Pancreas (tissue), 10 donors: ENCODE data around the gene SETD7. TPM values are rescaled to one million over a fixed set of nuclear protein-coding genes. Genes with fewer than 3 reads are reported as not detected.

Source experiments
- ATAC-seq, 4 donors: fragments of 200-7000 bp; cut with Tn5 transposase; one replicate each; pipeline versions ENCODE4 v1.8.0 to v1.9.1; 2020; ENCODE audit warnings: mild to moderate bottlenecking in 4 of 4, moderate library complexity in 4 of 4
- DNase-seq, 6 donors: peaks; one replicate each; pipeline ENCODE4 v3.0.0-alpha.2; 2020
- FAIRE-seq: peaks from 2 replicates; lab custom pipeline; 2012; peaks lifted over from hg19 to GRCh38; lab: Jason Lieb, UNC
- H3K27ac ChIP-seq, 4 donors: fragments of 200-600 bp; sonication (generic); 1 replicate in 3 of 4; 2 replicates in 1 of 4; pipeline versions ENCODE4 v1.5.0 to v1.8.0; 2020
- H3K27me3 ChIP-seq, 4 donors: fragments of 200-600 bp; one replicate each; pipeline ENCODE4 v1.8.0; 2021
- H3K36me3 ChIP-seq, 3 donors: fragments of 200-600 bp; sonication (generic) in 1 of 3; one replicate each; pipeline versions ENCODE4 v1.5.0 to v1.8.0; 2020 to 2021
- H3K4me1 ChIP-seq, 3 donors: fragments of 200-600 bp; one replicate each; pipeline ENCODE4 v1.8.0; 2021
- H3K4me3 ChIP-seq, 4 donors: fragments of 200-600 bp; sonication (generic) in 2 of 4; one replicate each; pipeline versions ENCODE4 v1.5.0 to v1.8.0; 2020 to 2021
- H3K9me3 ChIP-seq, 4 donors: fragments of 200-600 bp; one replicate each; pipeline ENCODE4 v1.8.0; 2021
- WGBS, 2 donors: extraction: QIAGEN DNeasy Blood & Tissue Kit; methylation state at CpG; one replicate each; pipeline ENCODE4 v1.1.7; 2013; 5-methylcytosine and 5-hydroxymethylcytosine counted together
- intact Hi-C, 3 donors: fragments of 100-400 bp; cut with DNase I; formaldehyde crosslinking; loops; one replicate each; pipeline versions ENCODE4 v1.11.1 to v1.14.2; 2022
- polyA plus RNA-seq, 2 donors: library from polyadenylated mRNA; stranded (reverse); fragments of 200-250 nt; gene quantifications; one replicate each; pipeline ENCODE4 v1.2.3, GENCODE V29; 2013
- total RNA-seq, 6 donors: library from RNA; stranded (reverse); fragmentation: NEBNext Ultra II Directional in 4 of 6; extraction: Animal tissue kit (Norgen Biotek cat#: 25700) in 4 of 6; gene quantifications; one replicate each; pipeline versions ENCODE4 v1.2.1 to v1.2.4, GENCODE V29; 2021 to 2023
- TF ChIP-seq, protein P1 (sequence below), 4 donors: fragments of 200-600 bp; sonication (generic) in 3 of 4; IDR thresholded peaks; one replicate each; pipeline versions ENCODE4 v1.5.0 to v1.8.0; 2021; ENCODE audit warnings: antibody characterized with exemption in 4 of 4
- donor health status: healthy with polysubstance abuse.
- donor health status: DM: no; HTN: no; CAD: no; lungs with moderate emphysema.
- donor health status: DM: no; HTN: no; CAD: no.
- donor health status: control.
- donor health status: control.
- donor health status: Bipolar disorder and iron deficiency.
- donor health status: DM: yes; HTN: yes; CAD: no.
- donor health status: DM: no; HTN: no; CAD: no.
- donor health status: DM: no; HTN: no; CAD: no.
- donor health status: DM: yes; HTN: yes; CAD: no.

Gene SETD7
- total and polyA plus RNA-seq, 8 donors, result 7.1 to 25.1 (median 15.8) TPM

DNA sequence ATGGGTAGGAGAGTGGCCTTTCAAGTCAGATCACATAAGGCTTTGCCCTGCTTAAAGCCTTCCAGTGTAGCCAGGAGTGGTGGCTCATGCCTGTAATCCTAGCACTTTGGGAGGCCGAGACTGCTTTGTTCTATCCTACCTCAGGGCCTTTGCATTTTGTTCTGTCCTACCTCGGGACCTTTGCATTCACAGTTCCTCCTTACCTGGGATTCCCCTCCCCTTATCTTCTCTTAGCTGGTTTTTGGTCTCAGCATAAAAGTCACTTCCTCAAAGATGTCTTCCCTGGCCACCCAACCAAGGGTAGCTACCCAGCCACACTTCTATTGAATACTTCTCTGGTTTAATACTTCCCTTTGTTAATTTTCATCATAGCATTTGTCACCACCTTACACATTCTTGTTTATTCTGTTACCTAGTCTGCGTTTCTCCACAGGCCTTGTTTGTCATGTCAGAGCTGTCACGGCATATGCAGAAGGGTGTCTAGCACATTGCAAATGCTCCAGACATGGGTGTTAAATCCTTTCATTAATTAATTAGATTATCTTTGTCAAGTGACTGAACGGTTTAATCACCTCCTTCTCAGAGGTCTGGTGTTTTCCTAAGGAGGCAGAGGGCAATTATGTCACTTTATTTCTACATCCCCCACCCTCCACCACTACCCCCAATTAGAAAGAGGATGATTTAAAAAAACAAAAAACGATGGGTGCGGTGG is 11.3 kb upstream of the SETD7 start:
- Histone ChIP-seq H3K9me3 (no peaks in the 10 kb centered on the region), H3K4me1 (no peaks in the 10 kb centered on the region), H3K27me3 (no peaks in the 10 kb centered on the region), H3K27ac (no peak overlapping the region), H3K4me3 (no peak overlapping the region), H3K36me3 (no peaks in the 10 kb centered on the region)
- TF ChIP-seq, protein P1, sequence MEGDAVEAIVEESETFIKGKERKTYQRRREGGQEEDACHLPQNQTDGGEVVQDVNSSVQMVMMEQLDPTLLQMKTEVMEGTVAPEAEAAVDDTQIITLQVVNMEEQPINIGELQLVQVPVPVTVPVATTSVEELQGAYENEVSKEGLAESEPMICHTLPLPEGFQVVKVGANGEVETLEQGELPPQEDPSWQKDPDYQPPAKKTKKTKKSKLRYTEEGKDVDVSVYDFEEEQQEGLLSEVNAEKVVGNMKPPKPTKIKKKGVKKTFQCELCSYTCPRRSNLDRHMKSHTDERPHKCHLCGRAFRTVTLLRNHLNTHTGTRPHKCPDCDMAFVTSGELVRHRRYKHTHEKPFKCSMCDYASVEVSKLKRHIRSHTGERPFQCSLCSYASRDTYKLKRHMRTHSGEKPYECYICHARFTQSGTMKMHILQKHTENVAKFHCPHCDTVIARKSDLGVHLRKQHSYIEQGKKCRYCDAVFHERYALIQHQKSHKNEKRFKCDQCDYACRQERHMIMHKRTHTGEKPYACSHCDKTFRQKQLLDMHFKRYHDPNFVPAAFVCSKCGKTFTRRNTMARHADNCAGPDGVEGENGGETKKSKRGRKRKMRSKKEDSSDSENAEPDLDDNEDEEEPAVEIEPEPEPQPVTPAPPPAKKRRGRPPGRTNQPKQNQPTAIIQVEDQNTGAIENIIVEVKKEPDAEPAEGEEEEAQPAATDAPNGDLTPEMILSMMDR (IDR thresholded peaks at IDR 0.05), result no peak
- ATAC-seq (no peak), DNase-seq (no peak), FAIRE-seq (no peak)
- WGBS, 2 donors, result 76 to 78% methylated on average over 7 of the region's 7 CpGs
- intact Hi-C loops, result no loop called here

DNA sequence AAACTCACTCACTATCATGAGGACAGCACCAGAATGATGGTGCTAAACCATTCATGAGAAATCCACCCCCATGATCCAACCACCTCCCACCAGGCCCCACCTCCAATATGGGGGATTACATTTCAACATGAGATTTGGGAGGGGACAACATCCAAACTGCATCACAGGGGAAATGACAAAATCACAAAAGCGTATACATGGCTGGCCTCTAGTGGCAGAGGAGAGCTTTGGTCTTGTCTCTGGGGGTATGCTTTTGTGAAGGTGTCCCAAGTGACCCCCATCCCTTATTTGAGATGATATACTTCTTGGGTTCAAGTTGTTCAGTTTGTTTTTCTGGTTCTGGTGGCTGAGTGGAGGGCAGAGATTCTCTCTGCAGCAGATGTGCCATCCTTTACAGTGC is 8.5 kb upstream of the SETD7 start:
- Histone ChIP-seq H3K27ac (no peak overlapping the region), H3K4me3 (no peak overlapping the region), H3K36me3 (no peaks in the 10 kb centered on the region), H3K27me3 (no peaks in the 10 kb centered on the region), H3K9me3 (no peaks in the 10 kb centered on the region), H3K4me1 (peaks cover under 1 to 6% (median 3%) of the 10 kb centered on the region in 3 donors)
- 94 to 95% methylated on average over 1 of the region's 1 CpG for WGBS, 2 donors
- ATAC-seq (no peak), DNase-seq (no peak), FAIRE-seq (no peak)
- intact Hi-C loops, result no loop called here
- TF ChIP-seq, protein P1 (IDR thresholded peaks at IDR 0.05), result no peak

DNA sequence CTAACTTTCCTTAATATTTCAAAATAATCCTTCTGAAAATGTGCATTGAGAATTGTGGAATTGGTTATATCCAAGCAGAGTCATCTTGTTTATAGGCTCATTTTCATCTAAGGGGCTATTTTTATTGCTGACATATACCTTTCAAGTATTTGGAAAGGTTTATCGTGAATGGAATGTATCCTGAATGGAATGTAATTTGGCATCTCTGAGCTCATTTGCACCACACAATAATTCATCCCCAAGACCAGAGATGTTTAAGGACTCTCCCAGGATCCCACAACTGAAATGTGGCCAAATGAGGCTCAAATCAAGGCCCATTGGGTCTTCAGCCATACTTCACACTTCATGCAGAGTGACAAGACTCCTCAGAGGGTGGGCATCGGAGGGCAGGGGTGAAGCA is 7.5 kb upstream of the SETD7 start:
- FAIRE-seq (no peak), ATAC-seq (no peak), DNase-seq (no peak)
- H3K27me3 ChIP-seq, result no peaks in the 10 kb centered on the region
- no peaks in the 10 kb centered on the region for H3K9me3 ChIP-seq
- intact Hi-C loops, result no loop called here
- no peak overlapping the region for H3K27ac ChIP-seq
- no peaks in the 10 kb centered on the region for H3K36me3 ChIP-seq
- WGBS, 2 donors, result 80 to 84% methylated on average over 2 of the region's 2 CpGs
- no peak overlapping the region for H3K4me3 ChIP-seq
- TF ChIP-seq, protein P1 (IDR thresholded peaks at IDR 0.05), result no peak
- H3K4me1 ChIP-seq, result peaks cover 4 to 14% (median 8%) of the 10 kb centered on the region in 3 donors

DNA sequence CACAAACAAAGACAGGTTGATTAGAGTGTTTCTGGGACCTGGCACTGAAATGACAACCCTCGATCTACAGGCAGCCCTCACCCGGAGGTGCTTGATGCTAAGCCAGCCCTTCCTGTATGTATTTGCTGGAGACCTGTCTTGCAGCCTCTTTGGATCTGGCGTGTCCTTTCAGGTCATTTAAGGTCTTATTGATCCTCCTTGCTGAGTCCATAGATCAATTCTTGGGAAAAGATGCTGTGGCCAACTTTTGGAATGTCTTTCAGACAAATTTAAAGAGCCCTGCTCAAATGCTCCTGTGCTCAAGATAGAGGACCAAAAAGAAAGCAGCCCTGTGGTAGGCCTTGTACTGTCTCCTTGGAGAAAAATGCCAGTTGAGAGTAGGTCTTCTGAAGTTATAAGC is 6.8 kb upstream of the SETD7 start:
- Histone ChIP-seq H3K27ac (no peak overlapping the region), H3K4me1 (peaks cover 4 to 20% (median 14%) of the 10 kb centered on the region in 3 donors), H3K27me3 (no peaks in the 10 kb centered on the region), H3K36me3 (no peaks in the 10 kb centered on the region), H3K9me3 (no peaks in the 10 kb centered on the region), H3K4me3 (no peak overlapping the region)
- DNase-seq (no peak), FAIRE-seq (no peak), ATAC-seq (no peak)
- 63 to 75% methylated on average over 3 of the region's 3 CpGs for WGBS, 2 donors
- intact Hi-C loops, result no loop called here
- TF ChIP-seq, protein P1 (IDR thresholded peaks at IDR 0.05), result no peak

DNA sequence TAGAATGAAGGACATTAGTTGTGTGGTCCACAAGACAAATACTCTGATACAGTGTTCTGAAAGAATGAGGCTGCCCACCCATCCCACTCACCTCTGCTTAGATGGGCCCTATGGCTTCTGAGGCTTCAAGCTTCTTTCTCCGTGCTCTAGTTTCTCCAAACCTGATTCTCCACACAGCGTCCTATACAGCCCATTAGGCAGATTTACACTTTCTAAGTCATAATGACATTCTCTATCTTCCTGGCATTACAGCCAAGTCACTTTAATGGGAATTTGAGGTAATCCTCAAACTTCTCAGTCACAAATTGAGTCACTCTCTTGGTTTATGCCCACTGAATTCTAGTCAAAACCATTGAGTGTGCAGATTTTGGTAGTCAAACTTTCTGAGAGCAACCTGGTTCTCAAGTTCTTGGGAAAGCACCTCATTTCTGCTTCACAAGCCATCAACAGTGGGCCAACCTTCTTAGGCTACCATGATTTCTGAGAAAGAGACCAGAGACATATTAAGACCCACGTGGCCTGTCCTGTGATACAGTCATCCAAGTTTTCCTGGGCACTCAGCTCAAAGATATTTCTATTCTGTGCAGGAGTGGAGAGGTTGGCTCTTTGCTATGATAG is 6.2 kb upstream of the SETD7 start:
- intact Hi-C loops, result no loop called here
- H3K36me3 ChIP-seq, result no peaks in the 10 kb centered on the region
- ATAC-seq (no peak), FAIRE-seq (no peak), DNase-seq (no peak)
- H3K4me1 ChIP-seq, result peaks cover 4 to 26% (median 16%) of the 10 kb centered on the region in 3 donors
- WGBS, 2 donors, result 89 to 91% methylated on average over 3 of the region's 3 CpGs
- H3K9me3 ChIP-seq, result no peaks in the 10 kb centered on the region
- H3K4me3 ChIP-seq, result no peak overlapping the region
- no peaks in the 10 kb centered on the region for H3K27me3 ChIP-seq
- TF ChIP-seq, protein P1 (IDR thresholded peaks at IDR 0.05), result no peak
- H3K27ac ChIP-seq, result no peak overlapping the region
